ENCODE data around the gene LLGL2.

- no peak for TF ChIP-seq CTCF (conservative IDR thresholded peaks at IDR 0.05 in 1 of 2, IDR thresholded peaks at IDR 0.05 in 1 of 2; ENCODE audit: low read depth in 1 of 2, low read length in 2 of 2)
- no peak for TF ChIP-seq EZH2 (IDR thresholded peaks at IDR 0.05; ENCODE audit: low read length, missing control alignments)
Measured at GRCh38 chr17:75499313-75500022, 26.0 kb upstream of the LLGL2 start.
